T-helper 2 cell treated with Interferon-gamma antibody and Interleukin-4, amounts not matched to agents 5 μg/mL and 100 μg/mL, for 36 hours (primary cell): ENCODE measurements around the gene MOSMO.
"Not testable (repeated sequence)": the region's sequence is repeated elsewhere in the genome, so short reads cannot be mapped to it uniquely, and the experiment has no call there.

Experiments used
- DNase-seq: peaks from one replicate; pipeline ENCODE4 v3.0.0; 2021; ENCODE audit warnings: low spot score
- H3K27ac Mint-ChIP-seq: one replicate; pipeline ENCODE4 v1.8.0; 2021; ENCODE audit warnings: mild to moderate bottlenecking, mixed read lengths
- H3K27me3 Mint-ChIP-seq: one replicate; pipeline ENCODE4 v1.8.0; 2021; ENCODE audit warnings: low read depth, mixed read lengths
- H3K36me3 Mint-ChIP-seq: one replicate; pipeline ENCODE4 v1.8.0; 2021; ENCODE audit warnings: low read depth, mixed read lengths
- H3K4me1 Mint-ChIP-seq: one replicate; pipeline ENCODE4 v1.8.0; 2021; ENCODE audit warnings: low read depth, mixed read lengths
- H3K4me3 Mint-ChIP-seq: one replicate; pipeline ENCODE4 v1.8.0; 2022; ENCODE audit warnings: mild to moderate bottlenecking, moderate library complexity, mixed read lengths
- H3K9me3 Mint-ChIP-seq: one replicate; pipeline ENCODE4 v1.8.0; 2021; ENCODE audit warnings: mixed read lengths

Gene MOSMO

DNA sequence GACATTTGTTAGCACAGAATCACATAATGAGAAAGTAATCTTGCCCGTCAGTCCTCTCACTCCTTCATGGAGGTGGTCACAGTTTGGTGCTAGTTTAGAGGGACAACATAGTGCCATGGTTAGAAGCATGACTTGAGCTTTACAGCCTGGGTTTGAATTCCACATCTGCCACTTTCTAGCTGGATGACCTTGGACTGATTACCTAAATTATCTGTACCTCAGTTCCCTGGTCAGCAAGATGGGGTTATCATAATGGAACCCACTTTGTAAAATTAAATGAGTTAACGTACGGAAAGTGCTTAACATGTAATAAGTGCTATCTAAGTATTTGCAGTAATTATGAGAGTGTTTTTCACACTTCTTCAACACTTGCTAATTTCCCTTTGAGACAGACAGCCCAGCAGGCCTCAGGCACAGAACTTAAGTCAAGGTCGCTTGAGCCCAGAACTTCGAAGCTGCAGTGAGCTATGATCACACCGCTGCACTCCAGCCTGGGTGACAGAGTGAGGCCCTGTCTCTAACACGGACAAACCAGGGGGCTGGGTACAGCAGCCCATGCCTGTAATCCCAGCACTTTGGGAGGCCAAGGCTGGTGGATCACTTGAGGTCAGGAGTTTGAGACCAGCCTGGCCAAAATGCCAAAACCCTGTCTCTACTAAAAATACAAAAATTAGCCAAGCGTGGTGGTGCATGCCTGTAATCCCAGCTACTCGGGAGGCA lies 91.5 kb downstream of the MOSMO start:
- H3K9me3 Mint-ChIP-seq: no peaks in the 10 kb centered on the region
- peaks cover 30% of the 10 kb centered on the region for H3K27me3 Mint-ChIP-seq
- peaks cover 2% of the 10 kb centered on the region for H3K4me1 Mint-ChIP-seq
- H3K27ac Mint-ChIP-seq: no peak overlapping the region
- no peak overlapping the region for H3K4me3 Mint-ChIP-seq
- DNase-seq: no peak
- H3K36me3 Mint-ChIP-seq: no peaks in the 10 kb centered on the region

GRCh38 chr16:22103441-22103840 lies 95.5 kb downstream of the MOSMO start:
- no peak for DNase-seq
- Mint-ChIP-seq H3K27me3 (peaks cover 18% of the 10 kb centered on the region), H3K9me3 (no peaks in the 10 kb centered on the region), H3K36me3 (no peaks in the 10 kb centered on the region), H3K4me3 (no peak overlapping the region), H3K4me1 (peaks cover 2% of the 10 kb centered on the region), H3K27ac (no peak overlapping the region)

DNA sequence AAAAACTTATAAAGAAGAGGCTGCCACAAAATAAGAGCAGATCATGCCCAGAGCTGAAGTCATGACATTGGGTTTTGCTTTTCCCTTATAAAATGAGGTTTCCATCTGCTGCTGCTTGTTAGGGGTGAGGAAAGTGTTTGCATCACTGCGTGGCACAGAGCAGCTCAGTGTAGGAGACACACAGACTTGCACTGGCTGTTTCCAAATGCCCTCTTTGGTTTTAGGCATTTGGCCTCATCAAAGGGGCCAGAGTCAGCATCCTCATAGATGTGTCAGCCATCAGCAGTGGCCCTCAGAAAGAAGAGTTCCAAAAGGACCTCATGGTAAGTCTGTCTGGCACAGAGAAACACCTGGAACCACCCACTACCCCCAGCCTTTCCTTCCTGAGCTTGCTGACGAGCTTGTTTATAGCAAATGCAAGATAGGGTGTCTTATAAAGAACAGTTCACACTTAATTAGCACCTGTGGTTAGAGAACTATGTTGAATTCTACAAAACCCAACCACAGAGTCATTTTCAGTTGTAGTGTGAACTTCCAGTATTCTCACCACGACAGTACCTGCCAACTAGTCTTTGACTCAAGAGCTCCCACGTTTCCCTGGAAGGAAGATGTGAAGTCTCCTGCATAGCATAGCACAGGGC lies 101.5 kb downstream of the MOSMO start:
- Mint-ChIP-seq H3K4me1 (peaks cover 3% of the 10 kb centered on the region), H3K27me3 (peaks cover 24% of the 10 kb centered on the region), H3K9me3 (no peaks in the 10 kb centered on the region), H3K4me3 (no peak overlapping the region), H3K36me3 (no peaks in the 10 kb centered on the region), H3K27ac (no peak overlapping the region)
- no peak for DNase-seq

DNA sequence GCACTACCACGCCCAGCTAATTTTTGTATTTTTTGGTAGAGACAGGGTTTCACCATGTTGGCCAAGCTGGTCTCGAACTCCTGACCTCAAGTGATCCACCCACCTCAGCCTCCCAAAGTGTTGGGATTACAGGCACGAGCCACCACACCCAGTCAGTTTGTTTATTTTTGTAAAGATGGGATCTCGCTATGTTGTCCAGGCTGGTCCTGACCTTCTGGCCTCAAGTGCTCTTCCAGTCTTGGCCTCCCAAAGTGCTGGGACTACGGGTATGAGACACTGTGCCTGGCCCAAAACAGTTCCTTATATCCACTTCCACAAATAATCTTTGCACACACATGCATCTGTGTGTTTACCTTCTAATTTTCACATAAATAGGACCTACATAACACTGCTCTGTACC lies 103.7 kb downstream of the MOSMO start:
- not testable (repeated sequence) for H3K4me1 Mint-ChIP-seq, H3K27ac Mint-ChIP-seq, H3K4me3 Mint-ChIP-seq, DNase-seq, H3K9me3 Mint-ChIP-seq, H3K36me3 Mint-ChIP-seq
- H3K27me3 Mint-ChIP-seq: peaks cover 20% of the 10 kb centered on the region

GRCh38 chr16:22116095-22116700 lies 108.3 kb downstream of the MOSMO start:
- no peaks in the 10 kb centered on the region for H3K36me3 Mint-ChIP-seq
- H3K9me3 Mint-ChIP-seq: no peaks in the 10 kb centered on the region
- H3K4me3 Mint-ChIP-seq: no peak overlapping the region
- H3K27me3 Mint-ChIP-seq: peaks cover 8% of the 10 kb centered on the region
- no peak overlapping the region for H3K27ac Mint-ChIP-seq
- H3K4me1 Mint-ChIP-seq: no peaks in the 10 kb centered on the region
- DNase-seq: no peak

DNA sequence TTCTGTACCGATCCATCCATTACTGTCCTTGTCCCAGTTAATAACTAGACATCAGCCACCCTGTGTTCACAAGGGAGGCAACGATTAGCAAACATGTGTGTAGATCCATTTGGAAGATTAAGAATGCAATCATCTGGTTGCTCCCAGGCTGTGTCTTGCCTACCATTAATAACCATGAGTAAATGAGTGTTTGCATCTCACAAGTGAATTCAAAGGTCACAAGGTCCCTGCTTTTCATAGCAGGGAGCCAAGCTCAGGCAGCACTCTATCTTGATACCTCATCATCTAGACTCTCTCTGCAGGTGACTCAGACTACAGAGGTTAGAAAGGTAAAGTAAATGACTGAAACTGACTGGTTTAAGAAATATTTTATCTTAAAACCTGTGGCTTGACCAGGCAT lies 109.7 kb downstream of the MOSMO start:
- peaks cover 4% of the 10 kb centered on the region for H3K27me3 Mint-ChIP-seq
- no peak overlapping the region for H3K27ac Mint-ChIP-seq
- no peaks in the 10 kb centered on the region for H3K4me1 Mint-ChIP-seq
- no peak for DNase-seq
- H3K9me3 Mint-ChIP-seq: no peaks in the 10 kb centered on the region
- no peak overlapping the region for H3K4me3 Mint-ChIP-seq
- no peaks in the 10 kb centered on the region for H3K36me3 Mint-ChIP-seq

DNA sequence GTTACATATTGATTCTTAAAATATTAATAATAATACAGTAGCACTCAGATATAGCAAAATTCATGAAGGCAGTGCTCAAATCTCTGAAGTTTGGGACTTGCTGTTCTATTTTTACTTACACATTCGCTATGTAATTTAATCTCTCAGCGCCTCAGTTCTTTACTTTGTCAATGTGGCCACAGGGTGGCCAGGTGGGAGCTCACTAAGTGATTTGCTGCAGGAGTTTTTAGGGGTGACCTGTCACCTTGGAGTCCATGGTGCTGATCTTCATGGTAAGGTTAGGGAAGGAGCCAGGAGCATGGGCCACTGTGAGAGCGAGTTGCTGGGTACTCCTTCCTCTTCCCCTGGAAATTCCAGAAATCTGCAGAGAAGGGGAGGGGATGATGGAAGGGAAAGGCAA lies 112.5 kb downstream of the MOSMO start:
- H3K36me3 Mint-ChIP-seq: no peaks in the 10 kb centered on the region
- H3K4me3 Mint-ChIP-seq: no peak overlapping the region

DNA sequence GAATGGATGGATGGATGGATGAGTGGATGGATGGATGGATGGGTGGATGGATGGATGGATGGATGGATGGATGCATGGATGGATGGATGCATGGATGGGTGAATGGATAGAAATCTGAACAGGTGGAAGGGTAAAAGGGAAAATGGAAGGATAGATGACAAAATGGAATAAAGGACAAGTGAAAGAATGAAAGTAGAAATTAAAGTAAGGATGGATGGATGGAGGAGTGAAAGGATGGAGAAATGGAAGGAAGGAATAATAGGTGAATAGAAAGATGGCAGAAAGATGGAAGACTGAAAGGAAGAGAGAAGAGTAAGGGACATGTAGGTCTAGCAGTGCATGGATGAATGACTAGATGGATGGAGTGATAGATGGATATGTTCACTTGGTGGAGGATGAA lies 114.3 kb downstream of the MOSMO start:
- no peak for DNase-seq
- no peak overlapping the region for H3K27ac Mint-ChIP-seq
- H3K27me3 Mint-ChIP-seq: peaks cover 4% of the 10 kb centered on the region
- H3K9me3 Mint-ChIP-seq: no peaks in the 10 kb centered on the region
- no peaks in the 10 kb centered on the region for H3K36me3 Mint-ChIP-seq
- H3K4me1 Mint-ChIP-seq: no peaks in the 10 kb centered on the region
- no peak overlapping the region for H3K4me3 Mint-ChIP-seq

More for the DNA sequence above, 112.5 kb downstream of the MOSMO start:
- Mint-ChIP-seq H3K27ac (no peak overlapping the region), H3K9me3 (no peaks in the 10 kb centered on the region), H3K27me3 (peaks cover 4% of the 10 kb centered on the region), H3K4me1 (no peaks in the 10 kb centered on the region)
- DNase-seq: no peak

- no peaks in the 10 kb centered on the region for H3K9me3 Mint-ChIP-seq
- DNase-seq: no peak
- no peaks in the 10 kb centered on the region for H3K4me1 Mint-ChIP-seq
- H3K4me3 Mint-ChIP-seq: no peak overlapping the region
- peaks cover 8% of the 10 kb centered on the region for H3K27me3 Mint-ChIP-seq
- H3K36me3 Mint-ChIP-seq: no peaks in the 10 kb centered on the region
- H3K27ac Mint-ChIP-seq: no peak overlapping the region
Measured at GRCh38 chr16:22123146-22123545, 115.2 kb downstream of the MOSMO start.

- peaks cover 8% of the 10 kb centered on the region for H3K27me3 Mint-ChIP-seq
- no peaks in the 10 kb centered on the region for H3K36me3 Mint-ChIP-seq
- H3K9me3 Mint-ChIP-seq: no peaks in the 10 kb centered on the region
- H3K4me3 Mint-ChIP-seq: no peak overlapping the region
- H3K27ac Mint-ChIP-seq: no peak overlapping the region
- DNase-seq: no peak
- H3K4me1 Mint-ChIP-seq: no peaks in the 10 kb centered on the region
Measured at GRCh38 chr16:22123759-22124490, 116.0 kb downstream of the MOSMO start.

- Mint-ChIP-seq H3K36me3 (no peaks in the 10 kb centered on the region), H3K27me3 (peaks cover 8% of the 10 kb centered on the region), H3K4me3 (no peak overlapping the region), H3K9me3 (no peaks in the 10 kb centered on the region), H3K27ac (no peak overlapping the region), H3K4me1 (no peaks in the 10 kb centered on the region)
- no peak for DNase-seq
Measured at GRCh38 chr16:22124583-22125284, 116.8 kb downstream of the MOSMO start.

DNA sequence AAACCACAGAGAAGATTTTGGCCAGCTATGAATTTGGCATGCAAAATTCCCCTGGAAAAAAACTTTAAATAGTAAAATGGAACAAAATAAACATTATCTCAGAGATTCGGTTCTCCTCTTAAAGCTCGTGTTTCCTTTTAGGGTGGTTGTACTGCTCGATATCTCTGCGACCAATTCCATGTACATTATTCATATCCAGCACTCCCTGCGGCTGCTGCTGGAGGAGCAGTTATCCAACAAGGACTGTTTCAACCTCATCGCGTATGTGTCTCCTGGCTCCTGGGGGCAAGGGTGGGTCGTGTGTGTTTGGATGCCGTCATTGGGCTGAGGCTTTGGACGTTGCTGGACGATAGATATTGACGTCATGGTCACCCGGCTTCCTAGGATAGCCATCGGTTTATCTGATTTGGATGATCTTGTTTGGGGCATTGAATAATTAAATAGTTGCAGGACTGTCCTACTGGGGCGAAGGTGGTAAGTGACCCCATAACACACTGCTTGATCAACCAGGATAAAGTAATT lies 118.2 kb downstream of the MOSMO start:
- no peak for DNase-seq
- H3K9me3 Mint-ChIP-seq: no peaks in the 10 kb centered on the region
- H3K27ac Mint-ChIP-seq: no peak overlapping the region
- no peaks in the 10 kb centered on the region for H3K36me3 Mint-ChIP-seq
- H3K4me1 Mint-ChIP-seq: no peaks in the 10 kb centered on the region
- no peak overlapping the region for H3K4me3 Mint-ChIP-seq
- peaks cover 4% of the 10 kb centered on the region for H3K27me3 Mint-ChIP-seq

GRCh38 chr16:22128537-22128936 lies 120.6 kb downstream of the MOSMO start:
- not testable (repeated sequence) for DNase-seq, H3K9me3 Mint-ChIP-seq, H3K4me3 Mint-ChIP-seq, H3K36me3 Mint-ChIP-seq, H3K27me3 Mint-ChIP-seq, H3K4me1 Mint-ChIP-seq, H3K27ac Mint-ChIP-seq
